HepG2 (cell line): Measurements from ENCODE around the gene RPL41. TPM values are rescaled to one million over a fixed set of nuclear protein-coding genes. Genes with fewer than 3 reads are reported as not detected.

Experiments used
- AGO1 ChIP-seq: fragments of 200-400 bp; formaldehyde crosslinking; IDR thresholded peaks from 2 replicates; pipeline ENCODE4 v1.6.1; 2017; ENCODE audit warnings: mild to moderate bottlenecking, low read depth, low read length, moderate library complexity; ENCODE audit not compliant: poor library complexity, severe bottlenecking
- KDM6A ChIP-seq: IDR thresholded peaks from 2 replicates; pipeline ENCODE4 v1.6.1; 2016; ENCODE audit warnings: low read depth
- NCOA5 ChIP-seq: sonication (generic); formaldehyde crosslinking; IDR thresholded peaks from 2 replicates; pipeline ENCODE4 v1.4.0; 2020; ENCODE audit warnings: missing genetic modification reagents
- NRL ChIP-seq: sonication (generic); formaldehyde crosslinking; IDR thresholded peaks from 2 replicates; pipeline ENCODE4 v1.5.0; 2020; ENCODE audit warnings: missing genetic modification reagents, mild to moderate bottlenecking, moderate library complexity, borderline replicate concordance
- POLR2AphosphoS2 ChIP-seq: IDR thresholded peaks from 2 replicates; pipeline ENCODE4 v1.6.1; 2011; ENCODE audit warnings: low read depth, low read length, improper control_type of control experiment
- POLR2AphosphoS5 ChIP-seq: IDR thresholded peaks from 2 replicates; pipeline ENCODE4 v1.6.1; 2012; ENCODE audit warnings: low read depth, low read length
- RFX3 ChIP-seq: IDR thresholded peaks from 2 replicates; pipeline ENCODE4 v1.6.1; 2016; ENCODE audit warnings: missing biosample characterization, missing genetic modification reagents
- SRSF4 ChIP-seq: fragments of 200-400 bp; formaldehyde crosslinking; IDR thresholded peaks from one replicate; pipeline ENCODE4 v1.6.1; 2018; ENCODE audit warnings: mild to moderate bottlenecking, low read depth, low read length, moderate library complexity; ENCODE audit not compliant: poor library complexity, severe bottlenecking
- TBX2 ChIP-seq: sonication (generic); formaldehyde crosslinking; IDR thresholded peaks from 2 replicates; pipeline ENCODE4 v1.5.0; 2020; ENCODE audit warnings: missing genetic modification reagents, mild to moderate bottlenecking, borderline replicate concordance
- ZFP36L1 ChIP-seq: sonication (generic); formaldehyde crosslinking; IDR thresholded peaks from 2 replicates; pipeline ENCODE4 v1.8.0; 2022; ENCODE audit warnings: mild to moderate bottlenecking, missing genetic modification reagents, moderate library complexity
- ZNF335 ChIP-seq: sonication (generic); formaldehyde crosslinking; IDR thresholded peaks from 2 replicates; pipeline ENCODE4 v1.4.0; 2020; ENCODE audit warnings: missing genetic modification reagents
- ZNF891 ChIP-seq: sonication (generic); formaldehyde crosslinking; IDR thresholded peaks from 2 replicates; pipeline ENCODE4 v1.5.0; 2020; ENCODE audit warnings: mild to moderate bottlenecking, missing genetic modification reagents
- polyA plus RNA-seq, 8 experiments: library from polyadenylated mRNA; depleted of rRNA in 3 of 8; stranded (reverse) in 7 of 8; unstranded in 1 of 8; fragments of >200 nt; fragmentation: Illumina TruSeq in 4 of 8; extraction: Trizol in 4 of 8; gene quantifications; 2 replicates each; pipeline versions ENCODE4 v1.2.1 to v1.2.3, GENCODE V29; 2011 to 2016; ENCODE audit warnings: low read depth in 4 of 8, missing spikeins in 1 of 8, mixed read lengths in 1 of 8; ENCODE audit not compliant: insufficient read depth in 1 of 8
- total RNA-seq, 5 experiments: library from RNA; depleted of rRNA; stranded (reverse); fragments of >200 nt; fragmentation: Illumina TruSeq; extraction: Trizol; gene quantifications; 2 replicates each; pipeline ENCODE4 v1.2.3, GENCODE V29; 2016; ENCODE audit warnings: low read depth in 1 of 5
- TF ChIP-seq, protein P1 (sequence below): sonication (generic); formaldehyde crosslinking; conservative IDR thresholded peaks from 2 replicates; pipeline ENCODE4 v1.4.0; 2020; ENCODE audit warnings: mild to moderate bottlenecking, missing genetic modification reagents, moderate library complexity
- TF ChIP-seq, protein P2 (sequence below), 2 experiments: fragments of 450-650 bp in 1 of 2; sonication (generic) in 1 of 2; formaldehyde crosslinking; IDR thresholded peaks; 2 replicates each; pipeline versions ENCODE4 v1.5.0 to v1.8.0; 2020 to 2022; ENCODE audit warnings: mild to moderate bottlenecking in 1 of 2, missing genetic modification reagents in 1 of 2
- TF ChIP-seq, protein P3 (sequence below): sonication (generic); formaldehyde crosslinking; conservative IDR thresholded peaks from 2 replicates; pipeline ENCODE4 v1.4.0; 2020; ENCODE audit warnings: missing genetic modification reagents
- TF ChIP-seq, protein P4 (sequence below): sonication (generic); formaldehyde crosslinking; IDR thresholded peaks from 2 replicates; pipeline ENCODE4 v1.9.0; 2021; ENCODE audit warnings: missing genetic modification reagents, borderline replicate concordance
- TF ChIP-seq, protein P5 (sequence below): sonication (generic); formaldehyde crosslinking; IDR thresholded peaks from 2 replicates; pipeline ENCODE4 v1.9.0; 2022; ENCODE audit warnings: missing genetic modification reagents, mild to moderate bottlenecking, borderline replicate concordance

RPL41 gene
- total and polyA plus RNA-seq, 2 of the 13 experiments (the other 11 are each of a cell fraction or from before 2014, with no cell fraction given): 4,012 to 7,670 TPM

DNA sequence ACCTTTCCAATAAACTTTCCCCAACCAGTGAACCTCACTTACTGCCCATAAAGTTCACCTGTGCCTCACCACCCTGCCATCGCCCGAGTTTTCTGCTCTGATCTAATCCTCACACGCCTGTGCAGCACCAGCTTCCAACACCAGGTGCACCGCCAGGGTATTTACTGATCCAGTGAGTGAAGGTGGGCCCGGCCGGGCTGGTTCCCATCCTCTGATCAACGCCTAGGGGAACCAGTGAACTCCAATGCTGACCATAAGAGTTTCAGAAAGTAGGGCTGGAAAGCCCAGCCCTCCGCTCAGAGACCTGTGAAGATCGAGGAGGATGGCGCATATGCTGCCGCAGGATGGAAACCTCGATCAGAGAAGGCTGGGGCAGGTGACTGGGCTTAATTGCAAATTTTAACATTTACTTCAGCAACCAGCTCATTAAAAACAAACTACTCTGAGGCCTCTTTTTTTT is 35.3 kb downstream of the RPL41 start (continued):
- TF ChIP-seq, protein P1, sequence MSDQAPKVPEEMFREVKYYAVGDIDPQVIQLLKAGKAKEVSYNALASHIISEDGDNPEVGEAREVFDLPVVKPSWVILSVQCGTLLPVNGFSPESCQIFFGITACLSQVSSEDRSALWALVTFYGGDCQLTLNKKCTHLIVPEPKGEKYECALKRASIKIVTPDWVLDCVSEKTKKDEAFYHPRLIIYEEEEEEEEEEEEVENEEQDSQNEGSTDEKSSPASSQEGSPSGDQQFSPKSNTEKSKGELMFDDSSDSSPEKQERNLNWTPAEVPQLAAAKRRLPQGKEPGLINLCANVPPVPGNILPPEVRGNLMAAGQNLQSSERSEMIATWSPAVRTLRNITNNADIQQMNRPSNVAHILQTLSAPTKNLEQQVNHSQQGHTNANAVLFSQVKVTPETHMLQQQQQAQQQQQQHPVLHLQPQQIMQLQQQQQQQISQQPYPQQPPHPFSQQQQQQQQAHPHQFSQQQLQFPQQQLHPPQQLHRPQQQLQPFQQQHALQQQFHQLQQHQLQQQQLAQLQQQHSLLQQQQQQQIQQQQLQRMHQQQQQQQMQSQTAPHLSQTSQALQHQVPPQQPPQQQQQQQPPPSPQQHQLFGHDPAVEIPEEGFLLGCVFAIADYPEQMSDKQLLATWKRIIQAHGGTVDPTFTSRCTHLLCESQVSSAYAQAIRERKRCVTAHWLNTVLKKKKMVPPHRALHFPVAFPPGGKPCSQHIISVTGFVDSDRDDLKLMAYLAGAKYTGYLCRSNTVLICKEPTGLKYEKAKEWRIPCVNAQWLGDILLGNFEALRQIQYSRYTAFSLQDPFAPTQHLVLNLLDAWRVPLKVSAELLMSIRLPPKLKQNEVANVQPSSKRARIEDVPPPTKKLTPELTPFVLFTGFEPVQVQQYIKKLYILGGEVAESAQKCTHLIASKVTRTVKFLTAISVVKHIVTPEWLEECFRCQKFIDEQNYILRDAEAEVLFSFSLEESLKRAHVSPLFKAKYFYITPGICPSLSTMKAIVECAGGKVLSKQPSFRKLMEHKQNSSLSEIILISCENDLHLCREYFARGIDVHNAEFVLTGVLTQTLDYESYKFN: no peak
- TF ChIP-seq NCOA5 (CRISPR knock-in tag) (no peak), ZNF335 (CRISPR knock-in tag) (no peak), SRSF4 (no peak), POLR2AphosphoS5 (peak; percentile 58; the same call in 1 of the 2 replicates), RFX3 (CRISPR knock-in tag) (no peak), NRL (CRISPR knock-in tag) (no peak), ZFP36L1 (CRISPR knock-in tag) (no peak), POLR2AphosphoS2 (no peak), AGO1 (no peak), ZNF891 (CRISPR knock-in tag) (no peak), KDM6A (no peak), TBX2 (CRISPR knock-in tag) (0 out of 2 replicates have a peak, but pooled peaks have one; percentile 1)
- TF ChIP-seq, protein P2, sequence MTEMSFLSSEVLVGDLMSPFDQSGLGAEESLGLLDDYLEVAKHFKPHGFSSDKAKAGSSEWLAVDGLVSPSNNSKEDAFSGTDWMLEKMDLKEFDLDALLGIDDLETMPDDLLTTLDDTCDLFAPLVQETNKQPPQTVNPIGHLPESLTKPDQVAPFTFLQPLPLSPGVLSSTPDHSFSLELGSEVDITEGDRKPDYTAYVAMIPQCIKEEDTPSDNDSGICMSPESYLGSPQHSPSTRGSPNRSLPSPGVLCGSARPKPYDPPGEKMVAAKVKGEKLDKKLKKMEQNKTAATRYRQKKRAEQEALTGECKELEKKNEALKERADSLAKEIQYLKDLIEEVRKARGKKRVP (CRISPR knock-in tag; IDR thresholded peaks at IDR 0.05): peak in 1 of 2 experiments; percentile 18; a peak in 1 of 4 replicates
- TF ChIP-seq, protein P3, sequence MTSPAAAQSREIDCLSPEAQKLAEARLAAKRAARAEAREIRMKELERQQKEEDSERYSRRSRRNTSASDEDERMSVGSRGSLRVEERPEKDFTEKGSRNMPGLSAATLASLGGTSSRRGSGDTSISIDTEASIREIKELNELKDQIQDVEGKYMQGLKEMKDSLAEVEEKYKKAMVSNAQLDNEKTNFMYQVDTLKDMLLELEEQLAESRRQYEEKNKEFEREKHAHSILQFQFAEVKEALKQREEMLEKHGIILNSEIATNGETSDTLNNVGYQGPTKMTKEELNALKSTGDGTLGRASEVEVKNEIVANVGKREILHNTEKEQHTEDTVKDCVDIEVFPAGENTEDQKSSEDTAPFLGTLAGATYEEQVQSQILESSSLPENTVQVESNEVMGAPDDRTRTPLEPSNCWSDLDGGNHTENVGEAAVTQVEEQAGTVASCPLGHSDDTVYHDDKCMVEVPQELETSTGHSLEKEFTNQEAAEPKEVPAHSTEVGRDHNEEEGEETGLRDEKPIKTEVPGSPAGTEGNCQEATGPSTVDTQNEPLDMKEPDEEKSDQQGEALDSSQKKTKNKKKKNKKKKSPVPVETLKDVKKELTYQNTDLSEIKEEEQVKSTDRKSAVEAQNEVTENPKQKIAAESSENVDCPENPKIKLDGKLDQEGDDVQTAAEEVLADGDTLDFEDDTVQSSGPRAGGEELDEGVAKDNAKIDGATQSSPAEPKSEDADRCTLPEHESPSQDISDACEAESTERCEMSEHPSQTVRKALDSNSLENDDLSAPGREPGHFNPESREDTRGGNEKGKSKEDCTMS: no peak
- TF ChIP-seq, protein P4, sequence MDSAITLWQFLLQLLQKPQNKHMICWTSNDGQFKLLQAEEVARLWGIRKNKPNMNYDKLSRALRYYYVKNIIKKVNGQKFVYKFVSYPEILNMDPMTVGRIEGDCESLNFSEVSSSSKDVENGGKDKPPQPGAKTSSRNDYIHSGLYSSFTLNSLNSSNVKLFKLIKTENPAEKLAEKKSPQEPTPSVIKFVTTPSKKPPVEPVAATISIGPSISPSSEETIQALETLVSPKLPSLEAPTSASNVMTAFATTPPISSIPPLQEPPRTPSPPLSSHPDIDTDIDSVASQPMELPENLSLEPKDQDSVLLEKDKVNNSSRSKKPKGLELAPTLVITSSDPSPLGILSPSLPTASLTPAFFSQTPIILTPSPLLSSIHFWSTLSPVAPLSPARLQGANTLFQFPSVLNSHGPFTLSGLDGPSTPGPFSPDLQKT: no peak
- TF ChIP-seq, protein P5, sequence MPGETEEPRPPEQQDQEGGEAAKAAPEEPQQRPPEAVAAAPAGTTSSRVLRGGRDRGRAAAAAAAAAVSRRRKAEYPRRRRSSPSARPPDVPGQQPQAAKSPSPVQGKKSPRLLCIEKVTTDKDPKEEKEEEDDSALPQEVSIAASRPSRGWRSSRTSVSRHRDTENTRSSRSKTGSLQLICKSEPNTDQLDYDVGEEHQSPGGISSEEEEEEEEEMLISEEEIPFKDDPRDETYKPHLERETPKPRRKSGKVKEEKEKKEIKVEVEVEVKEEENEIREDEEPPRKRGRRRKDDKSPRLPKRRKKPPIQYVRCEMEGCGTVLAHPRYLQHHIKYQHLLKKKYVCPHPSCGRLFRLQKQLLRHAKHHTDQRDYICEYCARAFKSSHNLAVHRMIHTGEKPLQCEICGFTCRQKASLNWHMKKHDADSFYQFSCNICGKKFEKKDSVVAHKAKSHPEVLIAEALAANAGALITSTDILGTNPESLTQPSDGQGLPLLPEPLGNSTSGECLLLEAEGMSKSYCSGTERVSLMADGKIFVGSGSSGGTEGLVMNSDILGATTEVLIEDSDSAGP (CRISPR knock-in tag): 0 out of 2 replicates have a peak, but pooled peaks have one; percentile 0
